GM12875 (cell line): ENCODE results near the gene OLFM2.
"Not testable (repeated sequence)": the region's sequence is repeated elsewhere in the genome, so short reads cannot be mapped to it uniquely, and the experiment has no call there.

Experiments used
- H3K4me3 ChIP-seq: one replicate; pipeline ENCODE4 v1.5.1; 2011; ENCODE audit warnings: low read depth, low read length, control low read depth
- TF ChIP-seq, protein P1 (sequence below): IDR thresholded peaks from 2 replicates; pipeline ENCODE4 v1.5.1; 2011; ENCODE audit warnings: low read depth, mild to moderate bottlenecking, control low read depth, inconsistent platforms, low read length, moderate library complexity, borderline replicate concordance; ENCODE audit not compliant: insufficient read depth

The OLFM2 gene

DNA sequence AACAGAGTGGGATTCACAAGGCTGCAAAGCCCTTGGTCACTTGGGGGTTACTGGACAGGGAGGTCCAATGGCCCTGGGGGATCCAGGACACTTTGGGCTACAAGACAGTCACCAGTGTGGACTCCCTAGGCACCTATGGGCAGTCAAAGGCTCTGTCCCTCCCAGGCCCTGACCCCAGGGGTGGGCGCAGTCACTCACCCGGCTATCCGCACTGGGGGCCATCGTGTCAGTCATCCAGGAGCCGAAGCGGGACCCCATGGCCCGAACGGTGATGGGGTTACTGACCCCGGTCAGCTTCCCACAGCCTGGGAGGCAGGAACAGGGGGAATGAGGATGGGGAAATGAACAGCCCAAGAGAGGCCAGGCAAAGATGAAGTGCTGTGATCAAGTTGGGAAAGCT is 79.7 kb downstream of the OLFM2 start:
- TF ChIP-seq, protein P1, sequence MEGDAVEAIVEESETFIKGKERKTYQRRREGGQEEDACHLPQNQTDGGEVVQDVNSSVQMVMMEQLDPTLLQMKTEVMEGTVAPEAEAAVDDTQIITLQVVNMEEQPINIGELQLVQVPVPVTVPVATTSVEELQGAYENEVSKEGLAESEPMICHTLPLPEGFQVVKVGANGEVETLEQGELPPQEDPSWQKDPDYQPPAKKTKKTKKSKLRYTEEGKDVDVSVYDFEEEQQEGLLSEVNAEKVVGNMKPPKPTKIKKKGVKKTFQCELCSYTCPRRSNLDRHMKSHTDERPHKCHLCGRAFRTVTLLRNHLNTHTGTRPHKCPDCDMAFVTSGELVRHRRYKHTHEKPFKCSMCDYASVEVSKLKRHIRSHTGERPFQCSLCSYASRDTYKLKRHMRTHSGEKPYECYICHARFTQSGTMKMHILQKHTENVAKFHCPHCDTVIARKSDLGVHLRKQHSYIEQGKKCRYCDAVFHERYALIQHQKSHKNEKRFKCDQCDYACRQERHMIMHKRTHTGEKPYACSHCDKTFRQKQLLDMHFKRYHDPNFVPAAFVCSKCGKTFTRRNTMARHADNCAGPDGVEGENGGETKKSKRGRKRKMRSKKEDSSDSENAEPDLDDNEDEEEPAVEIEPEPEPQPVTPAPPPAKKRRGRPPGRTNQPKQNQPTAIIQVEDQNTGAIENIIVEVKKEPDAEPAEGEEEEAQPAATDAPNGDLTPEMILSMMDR: no peak
- no peak overlapping the region for H3K4me3 ChIP-seq

DNA sequence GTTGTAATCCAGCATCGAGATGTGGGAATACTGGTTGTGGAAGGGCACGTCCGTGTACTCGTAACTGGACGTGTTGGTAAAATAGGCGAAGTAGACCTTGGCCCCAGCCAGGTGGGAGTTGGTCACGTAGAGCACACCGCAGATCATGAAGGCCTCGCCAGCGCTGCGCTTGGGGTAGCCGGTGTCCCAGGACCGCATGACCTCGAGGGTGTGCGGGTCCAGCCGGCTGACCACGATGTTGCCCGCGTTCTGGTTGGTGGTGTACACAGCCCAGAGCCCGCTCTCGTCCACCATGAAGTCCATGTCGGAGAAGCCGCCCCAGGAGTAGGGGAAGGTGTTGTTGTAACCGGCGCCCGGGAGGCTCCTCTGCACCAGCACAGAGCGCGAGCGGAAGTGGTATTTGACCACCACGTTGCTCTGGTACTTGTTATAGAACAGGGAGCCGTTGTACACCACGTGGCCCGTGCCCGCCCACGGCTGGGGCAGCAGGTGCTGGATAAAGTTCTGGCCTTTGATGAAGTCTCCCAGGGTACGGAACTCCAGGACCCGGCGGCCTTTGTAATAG is 82.0 kb downstream of the OLFM2 start:
- TF ChIP-seq, protein P1: no peak
- no peak overlapping the region for H3K4me3 ChIP-seq

DNA sequence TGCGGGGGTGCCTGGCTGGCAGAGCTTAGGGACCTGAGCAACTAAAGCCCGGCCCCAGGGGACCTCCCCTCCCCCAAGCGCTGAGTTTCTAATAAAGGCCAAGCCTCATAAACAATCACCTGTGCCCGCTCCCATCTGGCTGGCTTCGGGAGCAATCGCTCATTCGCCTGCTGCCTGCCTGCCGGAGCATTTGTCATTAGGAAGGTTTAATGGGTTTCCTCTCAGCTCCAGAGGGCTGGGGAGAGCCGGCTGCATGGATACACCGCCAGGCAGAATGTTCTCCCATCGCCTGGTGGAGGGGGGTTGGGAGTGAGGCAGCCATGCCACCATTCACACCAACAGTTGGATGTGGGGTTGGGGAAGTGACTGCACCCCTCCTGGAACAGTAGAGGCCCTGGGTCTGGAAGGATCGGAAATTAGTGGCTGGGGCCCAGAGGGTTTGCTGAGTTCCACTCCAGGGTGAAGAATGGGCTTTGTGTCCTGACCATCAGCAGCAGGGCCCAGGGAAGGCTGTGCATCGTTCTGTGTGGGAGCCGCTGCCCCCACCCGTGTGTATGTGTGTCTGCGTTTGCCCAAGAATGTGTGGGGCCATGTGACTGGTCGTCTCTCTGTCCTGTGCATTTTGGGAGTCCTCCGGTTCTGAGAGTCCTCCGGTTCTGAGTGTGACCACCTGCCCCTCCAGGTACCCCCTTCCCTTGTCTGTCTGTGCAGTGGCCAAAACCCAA is 85.9 kb downstream of the OLFM2 start:
- H3K4me3 ChIP-seq: no peak overlapping the region
- TF ChIP-seq, protein P1: no peak

DNA sequence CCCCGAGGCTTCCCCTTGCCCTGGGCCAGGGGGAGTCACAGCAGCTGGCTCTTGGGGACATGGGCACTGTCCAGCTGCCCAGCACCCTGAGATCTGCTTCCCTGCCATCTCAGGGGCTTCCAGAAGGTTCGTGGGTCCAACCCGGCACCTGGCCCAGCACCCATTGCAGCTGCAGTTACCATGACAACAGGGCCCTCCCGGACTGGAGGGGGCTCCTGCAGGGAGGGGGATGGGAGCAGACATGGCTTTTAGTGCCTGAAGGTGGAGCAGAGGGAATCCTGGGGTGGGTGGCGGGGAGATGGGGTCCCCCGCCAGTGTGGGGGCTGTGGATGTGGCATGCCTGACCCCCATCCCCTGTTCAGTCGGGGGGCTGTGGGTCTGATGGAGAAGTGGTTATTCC is 86.5 kb downstream of the OLFM2 start:
- H3K4me3 ChIP-seq: no peak overlapping the region
- TF ChIP-seq, protein P1: no peak

DNA sequence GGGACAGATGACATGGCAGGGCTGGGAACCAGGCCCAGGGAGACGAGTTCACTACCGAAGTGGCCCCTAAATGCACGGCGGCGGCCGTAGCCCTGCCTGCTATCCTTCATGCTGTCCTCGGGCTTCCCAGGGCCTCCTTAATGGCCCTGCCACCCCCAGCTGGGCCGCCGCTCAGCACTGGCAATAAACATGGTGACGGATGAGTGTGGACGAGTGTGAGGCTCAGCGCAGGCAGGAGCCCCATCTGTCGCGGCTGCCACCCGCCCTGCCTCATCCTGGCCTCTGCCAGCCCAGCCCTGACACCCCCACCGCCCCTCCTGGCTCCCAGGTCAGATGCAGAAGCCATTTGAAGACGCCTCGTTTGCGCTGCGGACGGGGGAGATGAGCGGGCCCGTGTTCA is 87.6 kb downstream of the OLFM2 start:
- TF ChIP-seq, protein P1: no peak
- no peak overlapping the region for H3K4me3 ChIP-seq

DNA sequence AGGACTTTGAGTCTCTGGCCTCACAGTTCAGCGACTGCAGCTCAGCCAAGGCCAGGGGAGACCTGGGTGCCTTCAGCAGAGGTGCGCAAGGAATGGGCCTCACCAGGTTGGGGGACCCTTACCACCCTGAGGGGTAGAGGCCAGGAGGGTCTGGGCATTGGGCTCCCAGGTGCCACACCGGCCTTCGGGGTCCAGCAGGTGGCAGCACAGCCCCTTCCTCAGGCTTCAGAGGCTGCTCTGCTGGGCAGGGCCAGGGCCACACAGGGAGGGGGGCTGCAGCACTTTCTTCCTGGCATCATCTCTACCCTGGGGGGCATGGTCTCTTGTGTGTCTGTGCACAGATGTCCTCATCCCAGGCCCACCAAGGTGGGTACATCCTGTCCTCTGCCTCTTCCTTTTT is 88.3 kb downstream of the OLFM2 start:
- no peak overlapping the region for H3K4me3 ChIP-seq
- TF ChIP-seq, protein P1: peak; percentile 57

DNA sequence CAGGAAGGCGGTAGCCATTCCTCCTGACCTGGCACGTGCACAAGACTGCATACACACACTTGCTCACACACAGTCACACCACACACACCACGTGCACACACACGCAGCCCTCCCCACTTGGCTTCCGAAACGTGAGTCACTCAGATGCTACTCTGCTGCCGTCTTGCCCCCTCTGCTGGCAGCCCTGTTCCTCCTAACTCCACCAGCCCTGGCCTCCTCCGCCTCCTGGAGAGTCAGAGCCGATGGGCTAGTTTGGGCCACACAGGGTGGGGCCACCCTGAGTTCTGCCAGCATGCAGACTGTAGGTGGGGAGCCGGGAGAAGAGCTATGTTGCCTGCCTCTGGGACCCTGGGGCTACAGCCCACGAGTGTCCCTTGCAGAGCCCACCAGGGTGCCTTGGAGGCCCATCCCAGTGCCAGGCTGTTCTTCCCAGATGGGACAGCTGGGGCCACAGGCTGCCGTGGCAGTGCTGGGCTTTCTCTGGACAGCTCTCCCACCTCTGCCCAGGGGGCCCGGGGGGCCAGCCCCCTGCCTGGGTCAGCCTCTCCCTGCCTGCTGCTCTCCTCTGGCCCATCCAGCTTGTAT is 89.1 kb downstream of the OLFM2 start:
- TF ChIP-seq, protein P1: peak; percentile 39; the same call in 1 of the 2 replicates
- H3K4me3 ChIP-seq: no peak overlapping the region

DNA sequence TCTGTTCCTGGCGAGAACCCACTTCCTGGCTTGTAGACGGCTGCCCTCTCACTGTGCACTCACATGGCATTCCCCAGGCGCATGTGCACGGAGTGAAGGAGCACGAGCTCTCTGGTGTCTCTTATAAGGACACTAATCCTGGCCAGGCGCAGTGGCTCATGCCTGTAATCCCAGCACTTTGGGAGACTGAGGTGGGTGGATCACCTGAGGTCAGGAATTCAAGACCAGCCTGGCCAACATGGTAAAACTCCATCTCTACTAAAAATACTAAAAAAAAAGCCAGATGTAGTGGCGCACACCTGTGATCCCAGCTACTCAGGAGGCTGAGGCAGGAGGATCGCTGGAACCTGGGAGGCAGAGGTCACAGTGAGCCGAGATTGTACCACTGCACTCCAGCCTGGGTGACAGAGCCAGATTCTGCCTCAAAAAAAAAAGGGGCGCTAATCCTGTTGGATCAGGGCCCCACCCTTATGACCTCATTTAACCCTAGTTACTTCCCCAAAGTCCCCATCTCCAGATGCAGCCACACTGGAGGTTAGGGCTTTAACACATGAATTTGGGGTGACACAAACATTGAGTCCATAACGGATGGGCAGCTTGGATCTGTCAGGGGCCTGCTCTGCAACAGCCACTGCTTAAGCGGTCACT is 92.6 kb downstream of the OLFM2 start:
- H3K4me3 ChIP-seq: not testable (repeated sequence)
